ENCODE data around the gene RAPGEF2. TPM values are rescaled to one million over a fixed set of nuclear protein-coding genes. Genes with fewer than 3 reads are reported as not detected.

RAPGEF2 gene
- total RNA-seq, 1 experiment from 2014 or later, result 37.1 TPM

DNA sequence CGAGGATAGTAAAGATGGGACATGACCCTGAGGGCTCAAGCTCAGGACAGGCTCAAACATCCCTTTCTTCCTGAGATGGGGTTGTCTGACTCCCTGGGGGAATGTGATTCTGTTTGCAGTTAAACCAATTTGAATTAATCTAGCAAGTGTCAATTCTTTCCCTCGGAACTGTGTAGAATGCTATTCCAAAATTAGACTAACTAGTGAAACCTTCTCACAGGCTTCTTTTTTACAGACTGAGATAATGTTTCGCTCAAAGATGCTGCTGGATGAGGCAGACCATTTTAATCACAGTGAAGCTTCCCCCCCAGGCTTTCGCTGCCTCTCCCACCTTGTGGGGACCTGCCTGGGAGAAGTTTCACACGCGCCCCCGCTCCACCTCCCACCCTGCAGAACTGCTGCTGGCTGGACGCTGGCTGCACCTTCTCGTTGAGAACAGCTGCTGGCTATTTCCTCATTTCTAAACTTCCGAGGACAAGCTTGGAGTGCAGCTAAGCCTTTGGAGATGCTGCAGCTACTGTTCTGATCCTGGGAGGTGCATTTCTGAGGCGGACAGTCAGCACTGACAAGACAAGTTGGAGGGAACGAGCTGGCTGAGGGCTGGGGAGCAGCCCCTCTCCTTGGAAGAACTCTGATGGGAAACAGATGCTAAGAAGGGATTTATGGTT lies 297.8 kb downstream of the RAPGEF2 start:
- no peak overlapping the region for H4K8ac ChIP-seq (replicated peaks; ENCODE audit: insufficient read length, low read depth, low read length)

More for the DNA sequence above, 297.8 kb downstream of the RAPGEF2 start:
- Histone ChIP-seq H3K56ac (ENCODE audit: insufficient read length, low read depth, low read length) (no peak overlapping the region), H4K91ac (ENCODE audit: insufficient read length, low read depth, low read length) (no peak overlapping the region), H4K20me1 (ENCODE audit: control insufficient read depth, insufficient read depth, insufficient read length) (no peaks in the 10 kb centered on the region), H2BK12ac (ENCODE audit: insufficient read length, low read depth, low read length) (no peak overlapping the region), H3K23me2 (ENCODE audit: insufficient read length, low read depth, low read length, poor library complexity, severe bottlenecking) (no peaks in the 10 kb centered on the region), H4K5ac (ENCODE audit: insufficient read length, low read depth, low read length) (no peak overlapping the region), H3K79me2 (ENCODE audit: insufficient read depth, low read length) (no peaks in the 10 kb centered on the region), H2BK120ac (ENCODE audit: low read depth, low read length, poor library complexity, severe bottlenecking) (no peak overlapping the region), H3T11ph (ENCODE audit: low read length) (no peak overlapping the region), H3K27ac (ENCODE audit: insufficient read length, low read depth, low read length) (no peak overlapping the region), H3K4ac (ENCODE audit: low read depth, low read length) (no peak overlapping the region), H2AFZ (ENCODE audit: low read length) (no peak overlapping the region), H3K23ac (ENCODE audit: insufficient read length, low read depth, low read length) (no peak overlapping the region), H3K27me3 (ENCODE audit: insufficient read depth, low read length) (no peaks in the 10 kb centered on the region), H3K14ac (ENCODE audit: insufficient read depth, low read length) (no peak overlapping the region), H3K9me3 (ENCODE audit: control insufficient read depth, low read depth, low read length) (no peaks in the 10 kb centered on the region), H2BK20ac (ENCODE audit: low read depth, low read length, poor library complexity, severe bottlenecking) (no peak overlapping the region), H2BK15ac (ENCODE audit: low read depth, low read length) (no peak overlapping the region), H3K4me2 (ENCODE audit: insufficient read depth, insufficient read length, low read length) (no peak overlapping the region), H2BK5ac (ENCODE audit: insufficient read length, low read length) (no peak overlapping the region), H3K18ac (ENCODE audit: insufficient read length, low read depth, low read length) (no peak overlapping the region), H3K79me1 (ENCODE audit: insufficient read depth, low read depth, low read length, poor library complexity, severe bottlenecking) (no peaks in the 10 kb centered on the region), H3K4me1 (ENCODE audit: insufficient read depth, low read length) (no peaks in the 10 kb centered on the region), H2AK5ac (ENCODE audit: insufficient read length, low read length) (no peak overlapping the region), H3K9ac (ENCODE audit: extremely low read depth, insufficient read length, low read length) (no peak overlapping the region)
- no CpG with 5 or more reads among the region's 12 CpGs for WGBS (ENCODE audit: extremely low coverage, insufficient read length, low lambda C conversion rate)
- H3K4me3 Mint-ChIP-seq, result no peak overlapping the region
- H3K4me1 Mint-ChIP-seq, result peaks cover 0 to 2% of the 10 kb centered on the region in 2 experiments; a peak in 1 of 4 replicates
- no peaks in the 10 kb centered on the region for H3K9me3 Mint-ChIP-seq
- H3K27me3 Mint-ChIP-seq (ENCODE audit: low read depth), result peaks cover 6% of the 10 kb centered on the region; the same call in 1 of the 2 replicates
- DNase-seq, result no peak
- no peak overlapping the region for H3K27ac Mint-ChIP-seq
- H3K36me3 Mint-ChIP-seq (ENCODE audit: insufficient read depth in 1 of 3, low read depth in 3 of 3), result no peaks in the 10 kb centered on the region
- TF ChIP-seq, protein P1, sequence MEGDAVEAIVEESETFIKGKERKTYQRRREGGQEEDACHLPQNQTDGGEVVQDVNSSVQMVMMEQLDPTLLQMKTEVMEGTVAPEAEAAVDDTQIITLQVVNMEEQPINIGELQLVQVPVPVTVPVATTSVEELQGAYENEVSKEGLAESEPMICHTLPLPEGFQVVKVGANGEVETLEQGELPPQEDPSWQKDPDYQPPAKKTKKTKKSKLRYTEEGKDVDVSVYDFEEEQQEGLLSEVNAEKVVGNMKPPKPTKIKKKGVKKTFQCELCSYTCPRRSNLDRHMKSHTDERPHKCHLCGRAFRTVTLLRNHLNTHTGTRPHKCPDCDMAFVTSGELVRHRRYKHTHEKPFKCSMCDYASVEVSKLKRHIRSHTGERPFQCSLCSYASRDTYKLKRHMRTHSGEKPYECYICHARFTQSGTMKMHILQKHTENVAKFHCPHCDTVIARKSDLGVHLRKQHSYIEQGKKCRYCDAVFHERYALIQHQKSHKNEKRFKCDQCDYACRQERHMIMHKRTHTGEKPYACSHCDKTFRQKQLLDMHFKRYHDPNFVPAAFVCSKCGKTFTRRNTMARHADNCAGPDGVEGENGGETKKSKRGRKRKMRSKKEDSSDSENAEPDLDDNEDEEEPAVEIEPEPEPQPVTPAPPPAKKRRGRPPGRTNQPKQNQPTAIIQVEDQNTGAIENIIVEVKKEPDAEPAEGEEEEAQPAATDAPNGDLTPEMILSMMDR (conservative IDR thresholded peaks at IDR 0.05), result no peak
